NCI-H526 treated with DMSO at 0.1 percent for 48 hours (cell line): ENCODE results near the gene ADIPOR2.
"Not testable (repeated sequence)": the region's sequence is repeated elsewhere in the genome, so short reads cannot be mapped to it uniquely, and the experiment has no call there.

ENCODE experiments used
- DNase-seq: peaks from one replicate; lab custom pipeline; 2025; lab: John Stamatoyannopoulos, UW

Gene ADIPOR2

GRCh38 chr12:1705774-1706631, 15.1 kb downstream of the ADIPOR2 start:
- no peak for DNase-seq

- DNase-seq: peak; percentile 22
Measured at GRCh38 chr12:1706632-1706980, 15.7 kb downstream of the ADIPOR2 start.

DNA sequence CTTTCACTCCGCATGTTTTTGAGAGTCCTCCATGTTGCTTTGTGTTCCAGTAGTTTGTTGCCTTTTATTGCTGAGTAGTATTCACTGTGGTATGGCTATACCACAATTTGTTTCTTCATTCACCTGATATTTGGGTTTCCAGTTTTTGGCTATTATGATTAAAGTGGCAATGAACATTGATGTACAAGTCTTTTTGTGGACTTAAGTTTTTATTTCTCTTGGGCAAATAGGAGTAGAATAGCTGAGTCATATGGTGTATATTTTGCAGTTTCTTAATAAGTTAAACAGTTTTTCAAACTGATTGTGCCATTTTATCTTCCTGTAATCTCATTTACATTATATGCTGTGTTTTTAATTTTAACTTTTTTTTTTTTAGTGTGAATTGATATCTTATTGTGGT, 16.2 kb downstream of the ADIPOR2 start:
- no peak for DNase-seq

GRCh38 chr12:1709968-1710367, 19.1 kb downstream of the ADIPOR2 start:
- not testable (repeated sequence) for DNase-seq

DNA sequence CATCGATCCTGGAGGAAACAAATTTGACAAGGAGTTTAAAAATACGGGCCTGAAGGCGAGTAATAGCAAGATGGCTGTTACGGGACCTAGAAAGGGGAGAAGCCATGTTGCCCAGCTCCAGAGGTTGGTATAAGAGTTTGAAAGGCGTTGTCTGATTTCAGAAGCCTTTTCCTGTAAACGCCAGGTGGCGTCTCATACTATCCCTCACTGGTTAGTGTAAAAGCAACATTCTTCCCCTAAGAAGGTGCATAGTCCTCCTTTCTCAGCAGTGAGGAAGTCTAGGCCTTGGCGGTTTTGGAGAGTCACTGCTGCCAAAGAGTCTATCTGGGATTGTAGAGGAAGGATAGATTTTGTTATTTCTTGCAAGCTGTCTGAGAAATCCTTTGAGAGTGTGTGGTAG, 20.0 kb downstream of the ADIPOR2 start:
- not testable (repeated sequence) for DNase-seq

DNA sequence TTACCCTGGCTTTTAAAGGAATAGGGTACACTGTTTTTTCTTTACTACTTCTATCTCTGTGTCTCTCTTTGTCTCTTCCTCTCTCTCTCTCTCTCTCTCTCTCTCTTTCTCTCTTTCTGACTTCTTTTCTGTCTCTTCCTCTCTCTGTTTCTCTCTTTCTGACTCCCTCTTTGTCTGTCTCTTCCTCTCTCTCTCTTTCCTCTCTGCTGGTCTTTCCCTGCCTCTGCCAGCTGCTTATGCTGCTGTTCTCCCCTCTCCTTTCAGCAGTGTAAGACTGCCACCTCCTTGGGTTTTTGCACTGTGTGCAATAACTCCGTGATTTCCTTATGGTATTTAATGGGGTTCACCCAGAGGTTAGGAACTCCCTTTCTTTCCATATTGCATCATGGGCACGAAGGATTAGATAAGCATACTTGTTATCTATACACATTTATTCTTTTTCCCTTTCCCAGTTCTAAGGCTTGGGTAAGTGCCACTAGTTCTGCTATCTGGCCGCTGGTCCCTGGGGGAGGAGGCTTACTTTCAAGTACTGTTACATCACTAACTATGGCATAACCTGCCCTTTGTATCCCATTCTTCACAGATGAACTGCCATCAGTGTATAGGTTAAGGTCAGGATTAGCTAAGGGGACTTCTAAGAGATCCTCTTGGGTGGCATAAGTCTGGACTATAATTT, 20.8 kb downstream of the ADIPOR2 start:
- not testable (repeated sequence) for DNase-seq

GRCh38 chr12:1712305-1712704, 21.4 kb downstream of the ADIPOR2 start:
- not testable (repeated sequence) for DNase-seq

- not testable (repeated sequence) for DNase-seq
Measured at GRCh38 chr12:1712852-1713251, 22.0 kb downstream of the ADIPOR2 start.

GRCh38 chr12:1713783-1714348, 23.0 kb downstream of the ADIPOR2 start:
- not testable (repeated sequence) for DNase-seq

DNA sequence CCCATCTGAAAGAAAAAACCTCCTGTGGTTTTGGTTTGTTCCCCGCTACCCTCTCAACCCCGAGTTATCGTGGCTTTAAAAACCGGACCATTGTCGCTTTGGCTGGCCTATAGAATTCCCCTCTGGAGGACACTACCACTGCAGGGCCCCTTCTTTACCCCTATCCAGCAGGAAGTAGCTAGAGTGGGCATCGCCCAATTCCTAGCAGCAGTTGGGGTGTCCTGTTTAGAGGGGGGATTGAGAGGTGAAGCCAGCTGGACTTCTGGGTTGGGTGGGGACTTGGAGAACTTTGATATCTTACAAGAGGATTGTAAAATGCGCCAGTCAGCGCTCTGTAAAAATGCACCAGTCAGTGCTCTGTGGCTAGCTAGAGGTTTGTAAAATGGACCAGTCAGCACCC, 24.6 kb downstream of the ADIPOR2 start:
- DNase-seq: not testable (repeated sequence)

- DNase-seq: no peak
Measured at GRCh38 chr12:1716215-1716862, 25.5 kb downstream of the ADIPOR2 start.

DNA sequence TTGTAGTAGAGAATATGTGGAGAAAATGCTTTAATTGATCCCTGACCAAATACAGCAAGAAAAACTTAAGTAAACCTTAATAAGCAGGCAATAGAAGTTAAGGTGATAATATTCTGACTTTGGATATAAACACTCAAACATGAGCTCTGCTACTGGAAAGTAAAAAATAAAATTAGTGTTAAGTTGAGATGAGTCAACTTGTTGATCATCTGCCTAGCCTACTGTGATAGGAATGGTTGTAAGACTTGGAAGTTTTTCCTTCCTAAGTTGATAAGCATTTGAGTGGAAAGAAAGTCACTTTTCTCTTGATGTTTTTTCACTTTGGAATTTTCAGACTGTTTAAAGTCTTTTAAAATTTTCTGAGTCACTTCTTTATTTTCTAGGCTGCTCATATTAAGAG, 26.0 kb downstream of the ADIPOR2 start:
- no peak for DNase-seq

- DNase-seq: no peak
Measured at GRCh38 chr12:1719139-1719538, 28.3 kb downstream of the ADIPOR2 start.

DNA sequence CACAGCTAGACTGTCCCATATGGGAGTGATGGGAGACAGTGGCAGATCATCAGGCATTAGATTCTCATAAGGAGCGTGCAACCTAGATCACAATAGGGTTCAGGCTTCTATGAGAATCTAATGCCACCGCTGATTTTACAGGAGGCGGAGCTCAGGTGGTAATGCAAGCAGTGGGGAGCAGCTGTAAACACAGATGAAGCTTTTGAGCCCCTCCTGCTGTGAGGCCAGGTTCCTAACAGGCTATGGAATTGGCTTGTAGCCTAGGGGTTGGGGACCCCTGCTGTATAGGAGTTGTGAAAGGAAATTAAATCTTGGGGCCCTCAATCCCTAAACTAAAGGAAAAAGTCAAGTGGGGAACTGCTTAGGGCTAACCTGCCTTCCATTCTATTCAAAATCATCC, 29.6 kb downstream of the ADIPOR2 start:
- DNase-seq: no peak

DNA sequence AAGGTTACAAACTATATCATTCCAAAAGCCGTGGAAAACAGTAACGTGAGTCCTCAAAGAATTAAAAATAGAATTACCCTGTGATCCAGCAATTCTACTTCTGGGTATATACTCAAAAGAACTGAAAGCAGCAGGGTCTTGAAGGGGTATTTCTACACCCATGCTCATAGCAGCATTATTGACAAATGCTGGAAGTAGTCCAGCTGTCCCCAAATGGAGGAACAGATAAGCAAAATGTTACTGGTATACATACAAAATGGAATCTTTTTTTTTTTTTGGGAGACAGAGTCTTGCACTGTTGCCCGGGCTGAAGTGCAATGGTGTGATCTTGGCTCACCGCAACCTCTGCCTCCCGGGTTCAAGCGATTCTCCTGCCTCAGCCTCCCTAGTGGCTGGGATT, 32.9 kb downstream of the ADIPOR2 start:
- no peak for DNase-seq

GRCh38 chr12:1724250-1724649, 33.4 kb downstream of the ADIPOR2 start:
- DNase-seq: no peak

GRCh38 chr12:1726753-1727152, 35.9 kb downstream of the ADIPOR2 start:
- no peak for DNase-seq

DNA sequence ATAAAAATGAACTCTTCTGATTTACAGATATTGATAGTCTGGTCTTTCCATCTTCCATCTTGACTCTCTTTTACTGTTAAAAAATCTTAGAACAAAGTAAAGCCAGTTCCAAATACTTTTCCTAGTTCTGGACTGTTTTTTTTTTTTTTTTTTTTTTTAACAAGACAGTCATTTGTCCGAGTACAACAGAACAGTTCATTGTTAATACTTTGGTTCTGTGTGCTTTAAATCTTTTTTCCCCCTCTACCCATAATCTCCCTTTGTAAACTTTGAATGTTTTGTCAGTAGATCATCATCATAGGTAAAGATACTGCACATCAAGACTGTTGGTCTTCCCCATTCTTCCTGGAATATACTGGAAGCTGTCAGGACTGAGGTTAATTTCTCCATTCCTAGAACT, 38.0 kb downstream of the ADIPOR2 start:
- no peak for DNase-seq

- DNase-seq: no peak
Measured at GRCh38 chr12:1731019-1731687, 40.3 kb downstream of the ADIPOR2 start.

DNA sequence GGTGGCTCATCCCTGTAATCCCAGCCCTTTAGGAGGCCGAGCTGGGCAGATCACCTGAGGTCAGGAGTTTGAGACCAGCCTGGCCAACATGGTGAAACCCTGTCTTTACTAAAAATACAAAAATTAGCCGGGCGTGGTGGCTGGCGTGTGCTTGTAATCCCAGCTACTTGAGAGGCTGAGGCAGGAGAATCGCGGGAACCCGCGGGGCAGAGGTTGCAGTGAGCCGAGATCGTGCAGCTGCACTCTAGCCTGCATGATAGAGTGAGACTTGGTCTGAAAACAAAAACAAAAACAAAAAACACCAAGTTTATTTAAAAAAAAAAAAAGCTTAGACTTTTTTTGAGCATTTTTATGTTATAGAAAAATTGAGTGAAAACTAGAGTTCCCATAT, 40.8 kb downstream of the ADIPOR2 start:
- not testable (repeated sequence) for DNase-seq

DNA sequence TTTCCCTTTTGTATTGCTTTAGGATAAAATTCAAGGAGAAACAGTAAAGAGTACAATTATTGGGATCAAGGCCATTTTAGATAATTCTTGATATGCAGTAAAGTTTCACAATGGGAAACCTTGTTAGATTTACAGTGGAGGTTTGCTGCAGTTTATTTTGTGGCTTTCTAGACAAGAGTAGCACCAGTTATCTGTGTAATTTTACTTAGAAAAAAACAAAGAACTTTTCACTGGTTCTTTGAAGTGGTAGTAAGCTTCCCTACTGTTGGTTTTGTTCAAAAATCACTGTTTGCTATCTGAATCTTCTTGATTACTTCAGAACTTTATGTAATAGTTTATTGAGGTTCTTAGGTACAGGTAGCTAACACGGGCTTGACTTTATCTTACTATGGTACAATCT, 42.0 kb downstream of the ADIPOR2 start:
- DNase-seq: no peak

DNA sequence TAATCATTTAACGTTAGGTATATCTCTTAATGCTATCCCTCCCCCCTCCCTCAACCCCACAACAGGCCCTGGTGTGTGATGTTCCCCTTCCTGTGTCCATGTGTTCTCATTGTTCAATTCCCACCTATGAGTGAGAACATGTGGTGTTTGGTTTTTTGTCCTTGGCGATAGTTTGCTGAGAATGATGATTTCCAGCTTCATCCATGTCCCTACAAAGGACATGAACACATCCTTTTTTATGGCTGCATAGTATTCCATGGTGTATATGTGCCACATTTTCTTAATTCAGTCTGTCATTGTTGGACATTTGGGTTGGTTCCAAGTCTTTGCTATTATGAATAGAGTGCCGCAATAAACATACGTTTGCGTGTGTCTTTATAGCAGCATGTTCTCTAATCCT, 42.8 kb downstream of the ADIPOR2 start:
- DNase-seq: not testable (repeated sequence)
